Measurements from ENCODE around the gene DDIT4. TPM values are rescaled to one million over a fixed set of nuclear protein-coding genes. Genes with fewer than 3 reads are reported as not detected.

DDIT4 gene
- total and polyA plus RNA-seq, 2 of the 4 experiments (the other 2 are of a cell fraction), result 59.6 to 108 TPM

- BruUV-seq (replicated peaks), result no TSS peak
- H3K4ac ChIP-seq (ENCODE audit: low read depth, low read length), result no peak overlapping the region
- no peak overlapping the region for H2BK120ac ChIP-seq (ENCODE audit: low read depth, low read length)
- dilution Hi-C loops (cut with HindIII; ENCODE audit: low sequenced_read_pairs, unreplicated experiment) (no loop called here), in situ Hi-C loops (cut with MboI; ENCODE audit: low sequenced_read_pairs) (no loop called here), intact Hi-C loops (cut with micrococcal nuclease) (no loop called here)
- H2BK20ac ChIP-seq (ENCODE audit: low read depth, low read length), result no peak overlapping the region
- H2BK5ac ChIP-seq (ENCODE audit: low read depth, low read length, poor library complexity, severe bottlenecking), result no peak overlapping the region
- no peak overlapping the region for H3K23ac ChIP-seq (ENCODE audit: low read depth, low read length)
- no peak overlapping the region for H3K4me2 ChIP-seq (ENCODE audit: low read depth, low read length)
- H4K5ac ChIP-seq (ENCODE audit: low read depth, low read length), result no peak overlapping the region
- H4K8ac ChIP-seq (ENCODE audit: low read depth in 2 of 2, low read length in 2 of 2), result no peak overlapping the region
- H3K9me3 ChIP-seq (ENCODE audit: control insufficient read depth, insufficient read depth, low read length), result no peaks in the 10 kb centered on the region
- ATAC-seq (ENCODE audit: low read depth), result no peak
- H2BK15ac ChIP-seq (ENCODE audit: low read depth, low read length), result no peak overlapping the region
- no peak overlapping the region for H3K56ac ChIP-seq (ENCODE audit: extremely low read depth, insufficient read depth, low read length)
- H3K27ac ChIP-seq (ENCODE audit: insufficient read depth, low read length), result no peak overlapping the region
- H3K9me1 ChIP-seq (ENCODE audit: insufficient read depth, low read length), result peaks cover 10% of the 10 kb centered on the region; the same call in 1 of the 2 replicates
- no peak overlapping the region for H2AK9ac ChIP-seq (replicated peaks; ENCODE audit: low read depth, low read length, poor library complexity)
- H4K20me1 ChIP-seq (ENCODE audit: insufficient read depth, low read length), result no peaks in the 10 kb centered on the region
- POLR2A ChIA-PET (ENCODE audit: unreplicated experiment), result no interaction called here
- no peak overlapping the region for H3K9ac ChIP-seq (ENCODE audit: low read depth, low read length)
- H3K4me1 ChIP-seq (ENCODE audit: control insufficient read depth, insufficient read depth, low read length), result no peaks in the 10 kb centered on the region
- TF ChIP-seq CTCF (conservative IDR thresholded peaks at IDR 0.05; ENCODE audit: low read depth, low read length) (no peak), MAFK (IDR thresholded peaks at IDR 0.05; ENCODE audit: low read depth, low read length) (no peak), RFX5 (IDR thresholded peaks at IDR 0.05; ENCODE audit: low read depth, low read length) (no peak), BHLHE40 (IDR thresholded peaks at IDR 0.05; ENCODE audit: low read depth, low read length) (no peak), RCOR1 (IDR thresholded peaks at IDR 0.05; ENCODE audit: insufficient replicate concordance, low read length) (no peak), SMC3 (IDR thresholded peaks at IDR 0.05; ENCODE audit: low read depth, low read length) (no peak), MAZ (IDR thresholded peaks at IDR 0.05; ENCODE audit: borderline replicate concordance, low read depth, low read length) (no peak)
- H2AFZ ChIP-seq (replicated peaks; ENCODE audit: low read length, poor library complexity), result no peak overlapping the region
- H2AK5ac ChIP-seq (ENCODE audit: low read depth, low read length), result no peak overlapping the region
- no peak overlapping the region for H3K14ac ChIP-seq (replicated peaks; ENCODE audit: low read depth, low read length)
- H3K36me3 ChIP-seq (ENCODE audit: control insufficient read depth, insufficient read depth, low read length), result peaks cover 18% of the 10 kb centered on the region
- H3K18ac ChIP-seq (ENCODE audit: low read depth, low read length), result no peak overlapping the region
- H3K4me3 ChIP-seq (ENCODE audit: insufficient read depth, low read depth, low read length), result no peak overlapping the region
- H3K79me1 ChIP-seq (ENCODE audit: low read depth in 1 of 2, low read length in 2 of 2), result peaks cover 7 to 8% of the 10 kb centered on the region in 2 experiments; a peak in 3 of 4 replicates
- no peaks in the 10 kb centered on the region for H3K27me3 ChIP-seq (ENCODE audit: control insufficient read depth, insufficient read depth, low read length)
- CTCF ChIA-PET, result no interaction called here
- DNase-seq, result no peak
- H4K91ac ChIP-seq (ENCODE audit: insufficient read depth, low read depth, low read length), result no peak overlapping the region
These were observed 40.1 kb upstream of the DDIT4 start for GRCh38 chr10:72233621-72234020.
